Jurkat, Clone E6-1 (cell line): ENCODE results near the gene FBXO34.
A peak's percentile ranks its signal among the peaks of the same experiment; 100 is the strongest.
"Not testable (repeated sequence)": the region's sequence is repeated elsewhere in the genome, so short reads cannot be mapped to it uniquely, and the experiment has no call there.

Experiments
- DNase-seq: peaks from one replicate; pipeline ENCODE4 v3.0.0-alpha.2; 2011; ENCODE audit warnings: low read depth, low spot score
- H3K4me3 ChIP-seq: 2 replicates; pipeline ENCODE4 v1.5.1; 2011; ENCODE audit warnings: mild to moderate bottlenecking, low read length, control low read depth, moderate library complexity

FBXO34 gene

DNA sequence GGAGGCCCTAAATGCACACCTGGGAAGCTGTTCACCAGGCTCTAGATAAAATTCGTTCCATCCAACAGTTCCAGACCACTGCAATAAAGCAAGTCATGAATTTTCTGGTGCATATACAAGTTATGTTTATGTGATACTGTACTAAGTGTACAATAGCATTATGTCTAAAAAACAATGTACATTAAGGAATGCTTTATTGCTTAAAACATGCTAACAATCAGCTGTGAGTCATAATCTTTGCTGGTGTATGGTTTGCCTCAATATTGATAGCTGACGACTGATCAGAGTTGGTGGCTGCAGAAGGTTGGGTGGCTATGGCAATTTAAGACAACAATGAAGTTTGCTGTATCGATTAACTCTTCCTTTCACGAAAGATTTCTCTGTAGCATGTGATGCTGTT is 88.1 kb downstream of the FBXO34 start:
- no peak for DNase-seq
- H3K4me3 ChIP-seq, result no peak overlapping the region

DNA sequence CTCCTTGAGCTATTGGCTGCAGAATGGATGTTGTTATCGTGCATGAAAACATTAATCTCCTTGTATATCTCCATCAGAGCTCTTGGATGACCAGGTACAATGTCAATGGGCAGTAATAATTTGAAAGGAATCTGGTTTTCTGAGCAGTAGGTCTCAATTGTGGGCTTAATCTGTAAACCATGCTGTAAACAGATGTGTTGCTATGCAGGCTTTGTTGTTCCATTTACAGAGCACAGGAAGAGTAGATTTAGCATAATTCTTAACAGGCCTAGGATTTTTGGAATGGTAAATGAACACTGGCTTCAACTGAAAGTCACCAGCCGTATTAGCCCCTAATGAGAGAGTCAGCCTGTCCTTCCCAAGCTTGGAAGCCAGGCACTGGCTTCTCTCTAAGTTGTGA is 90.0 kb downstream of the FBXO34 start:
- H3K4me3 ChIP-seq, result no peak overlapping the region
- no peak for DNase-seq

DNA sequence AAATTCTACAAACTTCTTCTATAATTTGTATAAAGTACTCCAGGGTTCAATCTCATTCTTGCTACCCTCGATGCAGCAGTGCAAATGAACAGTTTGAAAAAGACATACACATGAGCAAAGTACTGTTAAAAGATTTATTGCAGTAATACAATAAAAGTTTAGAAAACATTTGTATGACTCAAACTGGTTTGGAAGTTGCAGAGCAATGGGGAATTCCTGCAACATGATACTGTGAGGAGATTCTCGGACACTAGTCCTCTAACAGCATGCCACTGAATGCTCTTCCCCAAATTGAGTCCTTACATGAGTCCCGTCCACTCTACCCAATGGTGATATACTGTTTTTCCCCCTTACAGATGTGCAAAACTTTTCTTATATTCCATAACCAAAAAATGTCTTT is 95.0 kb downstream of the FBXO34 start:
- no peak overlapping the region for H3K4me3 ChIP-seq
- no peak for DNase-seq

DNA sequence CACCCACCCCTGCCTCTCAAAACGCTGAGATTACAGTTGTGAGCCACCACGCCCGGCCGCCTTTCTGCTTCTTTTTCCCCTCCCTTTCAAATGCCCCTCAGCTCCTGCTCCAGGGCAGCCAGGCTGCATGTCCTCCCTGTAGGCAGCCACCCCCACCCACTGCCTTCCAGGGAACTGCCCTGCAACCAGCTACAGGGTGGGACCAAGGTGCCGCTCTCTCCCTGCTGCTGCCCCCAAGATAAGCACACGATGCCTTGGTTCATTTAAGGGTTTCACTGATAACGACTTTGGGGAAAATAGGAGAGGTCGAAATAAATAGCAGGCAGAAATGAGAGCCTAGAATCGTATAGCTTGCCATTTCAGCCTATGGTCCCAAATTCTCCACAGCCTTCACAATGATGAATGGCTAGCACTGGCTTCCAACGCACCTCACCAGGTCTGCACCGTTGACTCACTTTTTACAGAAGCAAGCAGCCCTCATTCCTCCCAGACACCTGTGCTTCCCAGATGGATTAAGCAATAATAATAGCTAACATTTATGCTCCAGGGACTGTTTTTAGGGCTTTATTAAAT is 99.7 kb downstream of the FBXO34 start:
- DNase-seq, result no peak
- H3K4me3 ChIP-seq, result no peak overlapping the region

DNA sequence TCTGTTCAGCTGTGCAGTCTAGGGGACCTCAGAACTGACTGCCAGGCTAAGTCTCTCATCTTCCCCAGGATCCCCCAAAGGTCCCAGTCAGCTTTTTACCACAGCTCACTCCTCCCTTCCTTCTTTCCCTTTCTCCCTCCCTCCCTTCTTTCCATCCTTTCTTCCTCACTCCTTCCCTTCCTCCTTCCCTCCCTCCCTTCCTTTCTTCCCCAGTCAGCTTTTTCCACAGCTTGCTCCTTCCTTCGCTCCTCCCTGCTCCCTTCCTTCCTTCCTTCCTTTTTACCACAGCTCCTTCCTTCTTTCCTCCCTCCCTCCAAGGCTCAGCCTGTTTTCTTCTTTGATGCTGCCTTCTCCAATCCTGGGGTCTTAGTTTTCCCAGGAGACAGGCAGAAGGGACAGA is 101.2 kb downstream of the FBXO34 start:
- no peak for DNase-seq
- no peak overlapping the region for H3K4me3 ChIP-seq

DNA sequence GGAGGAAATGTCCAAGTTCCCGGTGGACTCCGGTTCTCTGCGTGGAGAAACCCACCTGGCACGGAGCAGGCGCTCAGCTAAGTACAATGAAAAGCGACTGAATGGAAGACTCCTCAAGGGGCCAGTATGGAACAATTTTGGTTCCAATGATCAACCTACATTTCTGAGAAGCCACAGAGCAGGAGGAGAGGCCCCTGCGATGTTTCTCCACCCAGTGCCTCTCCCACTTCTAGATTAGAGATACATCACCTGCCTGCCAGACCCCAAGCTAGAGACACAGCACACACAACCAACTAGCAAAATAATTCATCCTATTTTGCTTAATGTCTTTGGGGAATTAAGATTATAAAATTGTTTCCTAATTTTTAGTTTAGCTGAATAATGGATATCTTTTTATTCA is 101.6 kb downstream of the FBXO34 start:
- no peak for DNase-seq
- no peak overlapping the region for H3K4me3 ChIP-seq

DNA sequence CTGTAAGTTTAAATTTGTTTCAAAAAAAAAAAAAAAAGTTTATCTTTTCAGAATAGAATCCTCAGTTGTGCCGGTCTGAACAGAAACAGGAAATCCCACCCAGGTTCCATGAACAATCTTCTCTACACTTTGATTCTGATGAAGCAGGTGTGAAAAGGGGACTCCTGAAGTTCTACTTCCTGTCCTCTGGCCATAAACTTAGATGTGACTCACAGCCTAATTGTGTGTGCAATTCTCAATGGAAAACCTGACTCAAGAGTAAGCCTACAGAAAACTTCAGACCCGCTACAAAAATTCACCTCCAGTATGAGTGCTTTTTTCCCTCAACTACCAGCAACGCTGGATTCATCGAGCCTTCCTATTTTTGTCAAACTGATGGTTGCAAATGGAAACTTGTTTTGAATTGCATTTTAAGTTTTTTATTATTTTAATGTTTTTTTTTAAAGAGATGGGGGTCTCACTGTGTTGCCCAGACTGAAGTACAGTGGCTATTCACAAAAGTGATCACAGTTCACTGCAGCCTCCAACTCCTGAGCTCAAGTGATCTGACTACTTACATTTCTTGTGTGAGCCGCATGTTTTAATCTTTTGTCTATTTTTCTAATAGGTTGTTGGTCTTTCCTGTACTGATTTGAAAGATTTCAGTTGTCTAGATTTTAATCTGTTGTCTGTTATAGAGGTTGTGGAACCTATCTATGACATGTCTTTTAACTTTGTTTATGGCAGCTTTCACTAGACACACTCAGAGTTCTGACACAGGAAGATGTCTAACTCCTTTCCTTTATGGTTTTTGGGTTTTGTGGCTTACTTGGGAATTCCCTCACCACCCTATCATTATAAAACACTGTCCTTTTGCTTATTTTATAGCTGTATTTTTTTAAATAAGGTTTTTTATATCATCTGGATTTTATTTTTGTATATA is 102.8 kb downstream of the FBXO34 start:
- DNase-seq, result peak; percentile 37
- H3K4me3 ChIP-seq, result no peak overlapping the region

DNA sequence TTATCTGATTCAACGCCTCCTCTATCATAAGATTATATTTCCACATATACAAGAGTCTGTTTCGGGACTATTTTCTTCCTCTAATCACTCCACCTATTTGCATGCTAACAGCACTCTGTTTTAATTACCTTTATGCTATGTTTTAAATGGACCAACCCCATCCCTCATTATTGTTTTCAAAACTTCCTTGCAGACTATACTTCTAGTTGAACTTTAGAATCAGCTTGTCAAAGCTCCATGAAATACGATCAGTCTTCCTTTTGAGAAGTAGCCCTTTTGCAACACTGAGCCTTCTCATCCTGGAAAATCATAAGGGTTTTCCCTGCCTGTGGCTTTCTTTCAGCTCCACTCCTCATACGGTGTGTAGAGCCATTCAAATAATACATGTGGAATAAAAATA is 103.5 kb downstream of the FBXO34 start:
- DNase-seq, result no peak
- no peak overlapping the region for H3K4me3 ChIP-seq

DNA sequence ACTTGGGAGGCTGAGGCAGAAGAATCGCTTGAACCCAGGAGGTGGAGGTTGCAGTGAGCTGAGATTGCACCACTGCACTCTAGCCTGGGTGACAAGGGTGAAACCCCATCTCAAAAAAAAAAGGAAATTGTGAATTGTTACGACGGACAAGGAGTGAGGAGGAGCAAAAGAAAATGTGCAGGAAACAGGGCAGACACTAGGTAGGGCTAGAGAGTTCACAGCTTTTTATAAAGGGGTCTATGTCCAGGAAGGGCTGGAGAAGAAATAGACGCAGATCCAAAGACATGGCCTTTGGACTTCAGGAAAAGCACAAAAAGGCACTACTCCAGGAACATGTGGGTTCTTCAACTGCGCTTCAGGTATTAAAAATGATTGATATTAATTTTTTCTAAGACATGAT is 106.0 kb downstream of the FBXO34 start:
- H3K4me3 ChIP-seq, result no peak overlapping the region
- no peak for DNase-seq

DNA sequence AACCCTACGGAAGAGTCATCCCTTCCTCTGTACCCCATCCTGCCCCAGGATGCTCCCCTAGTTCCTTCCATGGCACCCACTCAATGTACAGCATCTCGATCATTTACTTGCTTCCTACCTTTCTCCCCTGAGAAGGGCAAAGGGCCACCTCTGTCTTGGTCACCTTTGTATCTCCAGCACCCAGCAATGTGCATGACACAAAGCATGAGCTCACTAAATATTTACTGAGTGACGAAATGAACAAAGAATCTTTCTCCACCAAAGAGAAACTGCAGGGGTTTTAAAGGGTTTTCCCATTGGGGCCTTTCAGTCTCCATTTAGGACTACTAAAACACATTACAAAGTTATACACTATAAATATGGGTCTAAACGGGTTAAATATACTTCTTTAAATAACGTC is 109.8 kb downstream of the FBXO34 start:
- no peak for DNase-seq

DNA sequence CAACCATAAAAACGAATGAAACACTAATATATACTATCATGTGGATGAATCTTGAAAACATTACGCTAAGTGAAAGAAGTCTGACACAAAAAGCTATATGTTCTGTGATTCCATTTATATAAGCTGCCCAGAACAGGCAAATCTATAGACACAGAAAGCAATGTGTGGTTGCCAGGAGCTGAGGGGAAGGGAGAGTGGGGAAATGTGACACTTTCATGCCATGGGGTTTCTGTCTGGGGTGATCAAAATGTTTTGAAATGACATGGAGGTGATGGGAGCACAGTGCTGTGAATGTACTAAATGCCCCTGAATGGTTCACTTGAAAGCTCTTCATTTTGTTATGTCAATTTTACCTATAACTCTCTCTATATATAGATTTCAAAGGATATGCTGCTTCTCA is 110.3 kb downstream of the FBXO34 start:
- H3K4me3 ChIP-seq, result no peak overlapping the region

More for the DNA sequence above, 109.8 kb downstream of the FBXO34 start:
- H3K4me3 ChIP-seq, result no peak overlapping the region

DNA sequence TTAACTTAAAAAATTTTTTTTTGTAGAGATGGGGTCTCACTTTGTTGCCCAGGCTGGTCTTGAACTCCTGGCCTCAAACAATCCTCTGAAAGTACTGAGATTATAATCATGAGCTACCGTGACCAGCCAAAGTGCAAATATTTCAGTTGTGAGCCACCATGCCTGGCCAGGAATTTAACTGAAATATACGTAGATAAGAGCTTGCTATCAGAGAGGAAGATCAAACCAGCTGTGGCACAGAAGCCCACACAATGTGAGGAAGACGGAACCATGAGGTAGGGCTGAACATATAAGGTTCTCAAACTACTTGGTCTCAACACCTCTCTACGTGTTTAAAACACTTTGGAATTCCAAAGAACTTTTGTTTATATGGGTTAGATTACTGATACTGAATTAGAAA is 111.3 kb downstream of the FBXO34 start:
- no peak overlapping the region for H3K4me3 ChIP-seq
- no peak for DNase-seq

More for the DNA sequence above, 110.3 kb downstream of the FBXO34 start:
- no peak for DNase-seq

DNA sequence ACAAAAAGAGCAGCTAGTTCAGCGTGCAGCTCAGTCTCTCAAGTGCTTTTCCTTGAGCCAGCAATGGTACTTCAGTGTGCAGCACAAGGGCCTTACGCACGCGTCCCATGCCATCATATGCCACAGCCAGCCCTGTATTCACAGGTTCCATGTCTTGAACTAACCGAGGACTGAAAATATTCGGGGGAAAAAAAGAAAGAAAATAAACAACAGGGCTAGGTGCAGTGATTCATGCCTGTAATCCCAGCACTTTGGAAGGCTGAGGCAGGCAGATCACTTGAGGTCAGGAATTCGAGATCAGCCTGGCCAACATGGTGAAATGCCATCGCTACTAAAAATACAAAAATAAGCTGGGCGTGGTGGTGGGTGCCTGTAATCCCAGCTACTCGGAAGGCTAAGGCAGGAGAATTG is 111.8 kb downstream of the FBXO34 start:
- not testable (repeated sequence) for DNase-seq, H3K4me3 ChIP-seq

DNA sequence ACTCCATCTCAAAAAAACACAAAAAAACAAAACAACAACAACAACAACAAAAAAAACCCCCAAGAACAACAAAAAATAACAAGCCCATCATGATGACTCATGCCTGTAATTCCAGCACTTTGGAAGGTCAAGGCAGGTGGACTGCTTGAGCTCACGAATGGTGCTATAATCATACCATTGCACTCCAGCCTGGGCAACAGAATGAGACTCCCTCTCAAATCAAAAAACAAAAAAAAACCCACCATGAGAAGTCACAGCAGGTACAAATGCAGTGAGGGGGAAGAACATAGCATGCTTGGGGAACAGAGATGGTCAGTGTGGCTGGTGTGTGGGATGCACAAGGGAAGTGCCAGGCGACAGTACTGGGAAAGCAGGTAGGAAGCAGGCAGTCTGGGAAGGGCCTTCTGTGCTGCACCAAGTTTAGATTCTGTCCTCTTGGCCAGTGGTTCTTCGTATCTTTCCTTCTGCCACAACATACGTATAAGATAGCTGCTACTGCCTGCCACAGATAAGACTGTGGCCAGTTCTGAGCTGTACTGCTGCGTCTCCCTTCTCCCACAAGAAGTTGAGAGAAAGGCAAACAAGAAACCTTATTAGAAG is 112.4 kb downstream of the FBXO34 start:
- no peak overlapping the region for H3K4me3 ChIP-seq
- DNase-seq, result no peak

DNA sequence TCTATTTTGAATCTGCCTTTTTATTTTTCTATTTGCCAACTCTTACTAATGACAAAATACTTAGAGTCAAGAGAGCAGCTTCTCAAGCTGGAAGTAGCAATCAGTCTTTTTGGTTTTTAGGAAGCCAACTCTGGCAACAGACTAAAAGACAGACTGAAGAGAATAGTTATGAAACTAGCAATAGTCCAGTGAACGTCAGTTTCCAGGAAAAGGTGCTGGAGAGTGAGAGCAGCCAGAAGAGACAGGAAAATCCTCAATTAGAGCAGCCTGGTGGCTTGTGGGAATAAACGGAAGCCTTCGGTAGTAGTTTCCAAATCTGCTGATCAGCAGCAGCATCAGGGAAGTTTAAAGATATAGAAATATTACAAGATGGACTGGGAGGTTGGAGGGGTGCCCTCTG is 113.3 kb downstream of the FBXO34 start:
- no peak overlapping the region for H3K4me3 ChIP-seq
- DNase-seq, result no peak

DNA sequence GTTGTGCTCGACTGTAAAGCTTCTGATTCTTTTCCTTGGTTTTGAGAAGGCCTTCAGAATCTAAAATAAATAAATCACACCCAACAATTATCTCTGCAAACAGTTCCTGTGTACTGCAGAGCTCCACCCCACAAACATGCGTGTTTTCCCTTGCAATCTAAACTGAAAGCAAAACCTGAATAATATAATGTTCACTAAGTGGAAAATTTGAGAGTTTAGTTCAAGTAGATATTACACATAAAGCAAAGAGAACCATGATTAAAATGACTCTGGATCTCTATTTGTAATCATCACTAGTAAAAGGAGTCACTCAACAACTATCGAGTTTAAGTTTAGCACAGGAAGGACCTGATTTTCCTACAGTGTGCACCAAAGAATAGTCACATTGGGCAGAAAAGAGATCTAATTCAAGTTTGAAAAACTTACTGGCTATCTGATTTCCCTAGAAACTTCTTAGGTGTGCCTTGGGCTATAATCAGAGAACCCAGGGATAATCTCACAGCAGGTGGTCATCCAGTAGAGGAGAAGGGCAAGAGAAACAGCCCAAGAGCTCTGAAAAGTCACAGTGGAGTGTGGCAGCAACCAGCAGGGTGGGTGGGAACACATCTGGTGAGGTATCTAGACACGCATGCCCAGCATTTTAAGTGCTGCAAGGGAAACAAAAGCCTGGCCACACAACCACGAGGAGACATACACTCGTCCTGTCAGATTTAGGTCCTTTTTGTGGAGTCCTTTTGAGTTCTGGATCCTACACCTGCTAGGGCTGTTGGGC is 115.0 kb downstream of the FBXO34 start:
- H3K4me3 ChIP-seq, result no peak overlapping the region
- DNase-seq, result no peak

DNA sequence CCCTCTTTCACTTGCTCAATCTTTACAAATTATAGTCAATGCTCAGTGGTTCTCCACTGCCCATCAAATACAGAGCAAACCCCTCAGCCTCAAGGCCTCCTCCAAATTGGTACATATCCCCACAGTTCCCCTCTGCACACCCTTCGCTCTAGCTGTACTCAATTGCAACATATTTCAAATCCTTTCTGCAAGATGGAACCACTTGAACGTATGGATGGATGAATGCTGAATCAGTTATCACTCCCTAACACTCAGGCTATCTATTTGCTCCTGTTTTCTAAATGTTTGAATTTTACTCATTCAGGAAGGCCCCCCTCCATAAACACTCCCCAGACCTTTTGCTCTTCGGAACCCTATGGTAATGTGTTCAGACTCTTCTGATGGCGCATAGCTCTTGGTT is 115.9 kb downstream of the FBXO34 start:
- no peak overlapping the region for H3K4me3 ChIP-seq
- DNase-seq, result no peak

DNA sequence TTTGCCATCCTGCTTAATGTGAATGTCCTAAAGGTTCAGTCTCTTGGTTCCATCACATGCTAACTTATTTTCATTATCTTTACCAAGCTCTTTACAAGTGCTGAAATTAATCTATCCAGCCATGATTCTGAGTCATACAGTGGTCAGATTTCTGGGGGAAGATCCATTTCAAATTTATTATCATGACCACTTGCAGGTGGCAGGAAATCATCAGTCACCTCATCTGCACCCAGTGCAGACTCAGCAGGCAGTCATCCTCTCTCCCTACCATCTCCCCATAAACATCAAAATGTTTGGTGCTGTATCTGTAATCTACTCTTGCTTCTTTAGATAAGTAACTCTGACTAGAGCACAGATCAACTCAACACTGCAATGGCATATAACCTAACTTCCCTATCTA is 116.9 kb downstream of the FBXO34 start:
- H3K4me3 ChIP-seq, result no peak overlapping the region
- DNase-seq, result no peak

DNA sequence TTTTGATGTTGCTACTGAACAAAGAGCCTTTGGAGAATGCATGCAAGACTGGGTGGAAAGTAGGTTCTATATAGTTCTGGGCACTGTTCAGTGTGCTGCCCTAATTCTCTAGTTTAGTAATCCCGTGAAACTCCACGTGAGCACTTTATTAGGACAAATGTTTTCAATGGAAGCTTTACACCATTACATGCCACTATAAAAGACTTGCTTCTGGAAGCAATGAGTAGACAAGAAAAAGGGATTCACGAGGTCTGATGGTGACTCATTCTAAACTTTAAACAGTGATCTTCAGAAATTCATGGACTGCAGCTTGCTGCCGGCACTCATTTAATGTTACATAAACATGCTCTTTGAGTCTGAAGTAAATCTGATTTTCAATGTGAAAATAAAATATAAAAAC is 118.1 kb downstream of the FBXO34 start:
- H3K4me3 ChIP-seq, result no peak overlapping the region
- no peak for DNase-seq

DNA sequence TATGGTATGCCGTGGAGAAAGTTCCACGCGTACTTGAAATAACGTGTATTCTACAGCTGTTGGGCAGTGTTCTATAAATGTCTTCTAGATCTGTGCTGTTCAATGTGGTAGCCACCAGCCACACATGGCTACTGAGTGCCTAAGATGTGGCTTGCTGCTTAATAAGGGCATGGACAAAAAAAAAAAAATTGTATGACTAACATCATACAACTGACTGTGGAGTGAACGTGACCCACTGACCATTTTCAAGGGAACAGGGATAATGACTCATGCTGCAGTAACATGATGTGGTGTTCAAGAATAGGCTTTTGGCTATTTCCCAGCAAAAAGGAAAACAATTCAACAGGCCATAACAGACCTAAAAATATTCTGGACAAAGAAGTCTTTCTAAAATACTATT is 127.5 kb downstream of the FBXO34 start:
- no peak overlapping the region for H3K4me3 ChIP-seq
- DNase-seq, result no peak
